ENCODE results near the gene IFNGR1. TPM values are rescaled to one million over a fixed set of nuclear protein-coding genes. Genes with fewer than 3 reads are reported as not detected.

IFNGR1 gene
- total RNA-seq, 4 donors from 2014 or later = 44.6 to 136 (median 75.6) TPM

- no peaks in the 10 kb centered on the region for H3K36me3 ChIP-seq
- H3K27ac ChIP-seq = no peak overlapping the region
- no peak for DNase-seq
- no peak overlapping the region for H3K4me3 ChIP-seq
- no peak for TF ChIP-seq POLR2A (IDR thresholded peaks at IDR 0.05)
- TF ChIP-seq CTCF (IDR thresholded peaks at IDR 0.05) = no peak
- H3K27me3 ChIP-seq = no peaks in the 10 kb centered on the region
- peaks cover 0 to 5% (median 0%) of the 10 kb centered on the region in 4 donors for H3K9me3 ChIP-seq
- H3K4me1 ChIP-seq = peaks cover 0 to 6% (median 0%) of the 10 kb centered on the region in 4 donors
Measured at GRCh38 chr6:137162692-137163306, 56.4 kb downstream of the IFNGR1 start.

- H3K27ac ChIP-seq = no peak overlapping the region
- H3K4me3 ChIP-seq = no peak overlapping the region
- H3K4me1 ChIP-seq = peaks cover 0 to 6% (median 0%) of the 10 kb centered on the region in 4 donors
- no peaks in the 10 kb centered on the region for H3K36me3 ChIP-seq
- H3K9me3 ChIP-seq = peaks cover 0 to 5% (median 0%) of the 10 kb centered on the region in 4 donors
- TF ChIP-seq CTCF (IDR thresholded peaks at IDR 0.05) (no peak), POLR2A (IDR thresholded peaks at IDR 0.05) (no peak)
- no peaks in the 10 kb centered on the region for H3K27me3 ChIP-seq
- no peak for DNase-seq
Measured at GRCh38 chr6:137161949-137162348, 57.2 kb downstream of the IFNGR1 start.

GRCh38 chr6:137160763-137161162 lies 58.4 kb downstream of the IFNGR1 start:
- TF ChIP-seq POLR2A (IDR thresholded peaks at IDR 0.05) (no peak), CTCF (IDR thresholded peaks at IDR 0.05) (no peak)
- DNase-seq = no peak
- Histone ChIP-seq H3K4me1 (peaks cover 0 to 4% (median 0%) of the 10 kb centered on the region in 4 donors), H3K9me3 (peaks cover 0 to 5% (median 0%) of the 10 kb centered on the region in 4 donors), H3K27ac (no peak overlapping the region), H3K27me3 (no peaks in the 10 kb centered on the region), H3K4me3 (no peak overlapping the region), H3K36me3 (no peaks in the 10 kb centered on the region)

- TF ChIP-seq POLR2A (IDR thresholded peaks at IDR 0.05) (no peak), CTCF (IDR thresholded peaks at IDR 0.05) (no peak)
- H3K4me1 ChIP-seq = no peaks in the 10 kb centered on the region
- H3K36me3 ChIP-seq = no peaks in the 10 kb centered on the region
- no peak overlapping the region for H3K4me3 ChIP-seq
- no peaks in the 10 kb centered on the region for H3K27me3 ChIP-seq
- H3K9me3 ChIP-seq = peaks cover 0 to 5% (median 0%) of the 10 kb centered on the region in 4 donors
- H3K27ac ChIP-seq = no peak overlapping the region
- DNase-seq = no peak
Measured at GRCh38 chr6:137159912-137160311, 59.3 kb downstream of the IFNGR1 start.

GRCh38 chr6:137157601-137158000 lies 61.6 kb downstream of the IFNGR1 start:
- Histone ChIP-seq H3K9me3 (no peaks in the 10 kb centered on the region), H3K4me1 (no peaks in the 10 kb centered on the region), H3K36me3 (no peaks in the 10 kb centered on the region), H3K27ac (no peak overlapping the region), H3K27me3 (no peaks in the 10 kb centered on the region), H3K4me3 (no peak overlapping the region)
- DNase-seq = no peak
- TF ChIP-seq CTCF (IDR thresholded peaks at IDR 0.05) (no peak), POLR2A (IDR thresholded peaks at IDR 0.05) (no peak)
